ENCODE results near the gene OSBPL6.

DNA sequence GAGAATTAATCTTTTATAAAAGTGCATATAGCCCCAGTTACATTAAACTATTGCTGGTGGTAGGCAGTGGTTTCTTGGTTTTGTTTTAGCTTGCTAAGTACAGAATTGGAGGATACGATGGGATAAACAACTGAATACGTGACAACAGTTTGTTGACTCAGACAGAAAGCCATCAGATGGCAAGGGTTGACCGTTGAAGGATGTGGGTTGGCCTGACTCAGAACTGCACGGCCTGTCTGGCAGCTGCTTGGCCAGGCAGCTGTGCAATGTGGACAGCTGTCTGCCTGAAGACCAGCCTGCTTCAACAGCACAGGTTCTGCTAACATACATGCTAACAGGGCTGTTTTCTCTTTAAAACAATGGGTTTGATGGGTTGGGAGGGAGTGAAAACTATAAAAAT, 210.1 kb downstream of the OSBPL6 start:
- TF ChIP-seq, protein P1, sequence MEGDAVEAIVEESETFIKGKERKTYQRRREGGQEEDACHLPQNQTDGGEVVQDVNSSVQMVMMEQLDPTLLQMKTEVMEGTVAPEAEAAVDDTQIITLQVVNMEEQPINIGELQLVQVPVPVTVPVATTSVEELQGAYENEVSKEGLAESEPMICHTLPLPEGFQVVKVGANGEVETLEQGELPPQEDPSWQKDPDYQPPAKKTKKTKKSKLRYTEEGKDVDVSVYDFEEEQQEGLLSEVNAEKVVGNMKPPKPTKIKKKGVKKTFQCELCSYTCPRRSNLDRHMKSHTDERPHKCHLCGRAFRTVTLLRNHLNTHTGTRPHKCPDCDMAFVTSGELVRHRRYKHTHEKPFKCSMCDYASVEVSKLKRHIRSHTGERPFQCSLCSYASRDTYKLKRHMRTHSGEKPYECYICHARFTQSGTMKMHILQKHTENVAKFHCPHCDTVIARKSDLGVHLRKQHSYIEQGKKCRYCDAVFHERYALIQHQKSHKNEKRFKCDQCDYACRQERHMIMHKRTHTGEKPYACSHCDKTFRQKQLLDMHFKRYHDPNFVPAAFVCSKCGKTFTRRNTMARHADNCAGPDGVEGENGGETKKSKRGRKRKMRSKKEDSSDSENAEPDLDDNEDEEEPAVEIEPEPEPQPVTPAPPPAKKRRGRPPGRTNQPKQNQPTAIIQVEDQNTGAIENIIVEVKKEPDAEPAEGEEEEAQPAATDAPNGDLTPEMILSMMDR (IDR thresholded peaks at IDR 0.05 in 4 of 5, conservative IDR thresholded peaks at IDR 0.05 in 1 of 5), result no peak
- no peak for TF ChIP-seq POLR2A (IDR thresholded peaks at IDR 0.05)

All from gastrocnemius medialis (tissue), 4 donors.